Panc1 (cell line): ENCODE results near the gene LRRC26. TPM values are rescaled to one million over a fixed set of nuclear protein-coding genes. Genes with fewer than 3 reads are reported as not detected.
A peak's percentile ranks its signal among the peaks of the same experiment; 100 is the strongest.

Experiments used
- ATAC-seq: fragments of 200-7000 bp; cut with Tn5 transposase; 2 replicates; pipeline ENCODE4 v1.9.1; 2020; ENCODE audit warnings: mild to moderate bottlenecking, moderate library complexity
- BruUV-seq: library from RNA; stranded (reverse); fragments of 400-500 nt; replicated peaks from 2 replicates; lab custom pipeline; 2021; lab: Mats Ljungman, UMichigan
- CTCF ChIA-PET: fragments of 300-600 bp; sonication (Branson Sonifier 250); formaldehyde crosslinking; loops from one replicate; lab custom pipeline; 2022; ENCODE audit warnings: antibody characterized with exemption; lab: Charles Lee
- POLR2A ChIA-PET: fragments of 300-600 bp; sonication (Branson Sonifier 250); formaldehyde crosslinking; loops from one replicate; lab custom pipeline; 2022; ENCODE audit warnings: antibody characterized with exemption; lab: Charles Lee
- DNase-seq: peaks from one replicate; pipeline ENCODE4 v3.0.0-alpha.2; 2010; ENCODE audit warnings: low read depth, low spot score
- H3K27ac ChIP-seq: 2 replicates; pipeline ENCODE4 v1.5.1; 2011; ENCODE audit warnings: mild to moderate bottlenecking, low read length, inconsistent platforms
- H3K27me3 ChIP-seq: fragments of 200-500 bp; sonication (Bioruptor generic); 2 replicates; pipeline ENCODE4 v1.6.0; 2014; ENCODE audit warnings: low read length, inconsistent platforms; ENCODE audit not compliant: control insufficient read depth, insufficient read depth
- H3K36me3 ChIP-seq: fragments of 200-500 bp; sonication (Bioruptor generic); 2 replicates; pipeline ENCODE4 v1.5.1; 2014; ENCODE audit warnings: inconsistent platforms, mild to moderate bottlenecking, low read length, moderate library complexity; ENCODE audit not compliant: control insufficient read depth, insufficient read depth
- H3K4me1 ChIP-seq: 2 replicates; pipeline ENCODE4 v1.5.1; 2011; ENCODE audit warnings: inconsistent platforms, mild to moderate bottlenecking, low read length, moderate library complexity; ENCODE audit not compliant: control insufficient read depth, insufficient read depth
- H3K4me3 ChIP-seq, 2 experiments: 2 replicates each; pipeline ENCODE4 v1.5.1; 2011 to 2012; ENCODE audit warnings: low read depth in 2 of 2, low read length in 2 of 2, mild to moderate bottlenecking in 2 of 2, inconsistent platforms in 1 of 2, moderate library complexity in 1 of 2
- H3K9me3 ChIP-seq: fragments of 200-500 bp; sonication (Bioruptor generic); 2 replicates; pipeline ENCODE4 v1.5.1; 2014; ENCODE audit warnings: low read depth, mild to moderate bottlenecking, inconsistent platforms, low read length, moderate library complexity; ENCODE audit not compliant: control insufficient read depth, insufficient read depth
- POLR2AphosphoS5 ChIP-seq: IDR thresholded peaks from 2 replicates; pipeline ENCODE4 v1.6.1; 2012; ENCODE audit warnings: mild to moderate bottlenecking, low read depth, low read length, moderate library complexity
- REST ChIP-seq, 2 experiments: IDR thresholded peaks; 2 replicates each; pipeline ENCODE4 v1.6.1; 2011 to 2012; ENCODE audit warnings: low read depth in 2 of 2, control low read depth in 1 of 2, low read length in 1 of 2, mild to moderate bottlenecking in 1 of 2, moderate library complexity in 1 of 2; ENCODE audit not compliant: insufficient read depth in 1 of 2
- SIN3A ChIP-seq: IDR thresholded peaks from 2 replicates; pipeline ENCODE4 v1.6.1; 2012; ENCODE audit warnings: low read depth, mild to moderate bottlenecking, low read length, moderate library complexity, borderline replicate concordance; ENCODE audit not compliant: insufficient read depth
- TCF7L2 ChIP-seq: IDR thresholded peaks from 2 replicates; pipeline ENCODE4 v1.6.1; 2011; ENCODE audit warnings: mild to moderate bottlenecking, low read depth, low read length, inconsistent platforms
- in situ Hi-C: cut with HindIII; loops from 2 replicates; pipeline ENCODE4 v1.10.0; 2016; ENCODE audit warnings: low sequenced_read_pairs, low pct_unique_long_range_greater_than_20kb
- intact Hi-C: fragments of 100-400 bp; cut with micrococcal nuclease; formaldehyde crosslinking; loops from one replicate; pipeline ENCODE4 v1.10.0; 2022; ENCODE audit not compliant: unreplicated experiment
- total RNA-seq: library from RNA; stranded (reverse); gene quantifications from one replicate; pipeline ENCODE4 v1.2.1, GENCODE V29; 2021; ENCODE audit not compliant: unreplicated experiment
- TF ChIP-seq, protein P1 (sequence below): fragments of 450-650 bp; IDR thresholded peaks from 2 replicates; pipeline ENCODE4 v1.5.1; 2017; ENCODE audit warnings: mild to moderate bottlenecking

The LRRC26 gene
- total RNA-seq, 1 experiment from 2014 or later = 0.69 TPM

- ChIA-PET CTCF (interaction anchor here (1.5 kb wide), 1 partner anchor 9 kb away, joined by 4 read pairs; no protein-coding TSS in a partner anchor), POLR2A (no interaction called here)
- Histone ChIP-seq H3K4me3 (peak overlapping the region; percentile 34 to 45), H3K36me3 (no peaks in the 10 kb centered on the region), H3K9me3 (no peaks in the 10 kb centered on the region), H3K27me3 (no peaks in the 10 kb centered on the region), H3K4me1 (peaks cover 39% of the 10 kb centered on the region), H3K27ac (no peak overlapping the region)
- ATAC-seq = no peak
- no peak for DNase-seq
- BruUV-seq = no TSS peak
- intact Hi-C loops = no loop called here
- in situ Hi-C loops = no loop called here
- no peak for TF ChIP-seq SIN3A
- TF ChIP-seq TCF7L2 = no peak
- TF ChIP-seq POLR2AphosphoS5 = no peak
- TF ChIP-seq, protein P1, sequence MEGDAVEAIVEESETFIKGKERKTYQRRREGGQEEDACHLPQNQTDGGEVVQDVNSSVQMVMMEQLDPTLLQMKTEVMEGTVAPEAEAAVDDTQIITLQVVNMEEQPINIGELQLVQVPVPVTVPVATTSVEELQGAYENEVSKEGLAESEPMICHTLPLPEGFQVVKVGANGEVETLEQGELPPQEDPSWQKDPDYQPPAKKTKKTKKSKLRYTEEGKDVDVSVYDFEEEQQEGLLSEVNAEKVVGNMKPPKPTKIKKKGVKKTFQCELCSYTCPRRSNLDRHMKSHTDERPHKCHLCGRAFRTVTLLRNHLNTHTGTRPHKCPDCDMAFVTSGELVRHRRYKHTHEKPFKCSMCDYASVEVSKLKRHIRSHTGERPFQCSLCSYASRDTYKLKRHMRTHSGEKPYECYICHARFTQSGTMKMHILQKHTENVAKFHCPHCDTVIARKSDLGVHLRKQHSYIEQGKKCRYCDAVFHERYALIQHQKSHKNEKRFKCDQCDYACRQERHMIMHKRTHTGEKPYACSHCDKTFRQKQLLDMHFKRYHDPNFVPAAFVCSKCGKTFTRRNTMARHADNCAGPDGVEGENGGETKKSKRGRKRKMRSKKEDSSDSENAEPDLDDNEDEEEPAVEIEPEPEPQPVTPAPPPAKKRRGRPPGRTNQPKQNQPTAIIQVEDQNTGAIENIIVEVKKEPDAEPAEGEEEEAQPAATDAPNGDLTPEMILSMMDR = no peak
- no peak for TF ChIP-seq REST (IDR thresholded peaks at IDR 0.05; ENCODE audit: insufficient read depth in 1 of 2, low read depth in 2 of 2, low read length in 1 of 2)
Observed at GRCh38 chr9:137198051-137198901, 28.4 kb upstream of the LRRC26 start.

GRCh38 chr9:137195525-137196220, 25.8 kb upstream of the LRRC26 start:
- Histone ChIP-seq H3K4me3 (no peak overlapping the region), H3K27ac (no peak overlapping the region), H3K36me3 (no peaks in the 10 kb centered on the region), H3K4me1 (peaks cover 38% of the 10 kb centered on the region), H3K27me3 (no peaks in the 10 kb centered on the region), H3K9me3 (no peaks in the 10 kb centered on the region)
- POLR2A ChIA-PET = no interaction called here
- no peak for TF ChIP-seq POLR2AphosphoS5
- TF ChIP-seq REST (IDR thresholded peaks at IDR 0.05; ENCODE audit: insufficient read depth in 1 of 2, low read depth in 2 of 2, low read length in 1 of 2) = no peak
- no peak for TF ChIP-seq SIN3A
- no peak for TF ChIP-seq TCF7L2
- TF ChIP-seq, protein P1 = no peak
- BruUV-seq = no TSS peak
- CTCF ChIA-PET = no interaction called here
- in situ Hi-C loops = no loop called here
- DNase-seq (no peak), ATAC-seq (no peak)
- intact Hi-C loops = no loop called here
